ENCODE data around the gene L3MBTL1.
"Not testable (repeated sequence)": the region's sequence is repeated elsewhere in the genome, so short reads cannot be mapped to it uniquely, and the experiment has no call there.

Gene L3MBTL1

DNA sequence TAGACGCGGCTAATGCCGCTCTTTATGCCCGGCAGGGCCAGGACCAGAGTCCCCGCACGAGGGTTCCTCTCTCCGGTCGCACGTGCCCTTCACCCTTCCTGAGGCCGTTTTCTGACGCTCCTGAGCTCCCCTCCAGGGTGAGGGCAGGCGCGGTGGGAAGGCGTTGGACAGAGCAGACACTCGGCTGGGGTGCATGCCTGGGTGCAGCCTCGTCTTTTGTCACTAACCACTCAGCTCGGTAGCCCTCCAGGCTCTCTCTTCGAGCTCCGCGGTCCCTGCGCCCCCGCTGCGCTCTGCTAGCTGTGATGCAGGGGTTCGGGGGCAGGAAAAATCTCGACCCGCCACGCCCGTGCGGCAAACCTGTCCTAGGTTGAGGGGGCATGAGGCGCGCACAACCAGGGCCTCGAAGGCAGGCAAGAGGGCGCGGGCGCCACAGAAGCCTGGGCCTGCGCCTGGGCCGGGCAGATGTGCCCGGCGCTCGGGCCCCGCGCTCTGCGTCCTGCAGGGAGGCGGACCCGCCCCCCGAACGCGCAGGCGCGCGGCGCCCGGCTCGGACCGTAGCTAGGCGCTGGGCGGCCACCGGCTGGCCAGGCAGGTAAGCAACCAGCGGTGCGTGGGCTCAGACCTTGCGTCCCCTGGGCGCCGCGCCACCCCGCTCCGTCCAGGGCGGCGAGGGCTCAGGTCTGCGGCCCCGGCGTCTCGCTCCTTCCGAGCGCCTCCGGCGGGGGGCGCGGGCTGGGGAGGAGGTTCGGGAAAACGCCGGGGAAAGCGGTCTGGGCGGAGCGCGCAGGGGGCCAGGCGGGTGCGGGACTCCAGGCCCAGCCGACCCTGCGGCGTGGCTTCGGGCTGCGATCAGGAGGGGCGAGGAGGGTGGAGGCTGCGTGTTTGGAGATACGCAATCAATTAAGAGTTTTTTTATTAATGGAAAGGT lies at the start of gene L3MBTL1:
L3MBTL1 (plus strand) TSS at position 548 of the 931 bp plus-strand sequence. CDS start 5,807 bp downstream, outside the sequence.
- DNase-seq (ENCODE audit: low spot score), result no peak

DNA sequence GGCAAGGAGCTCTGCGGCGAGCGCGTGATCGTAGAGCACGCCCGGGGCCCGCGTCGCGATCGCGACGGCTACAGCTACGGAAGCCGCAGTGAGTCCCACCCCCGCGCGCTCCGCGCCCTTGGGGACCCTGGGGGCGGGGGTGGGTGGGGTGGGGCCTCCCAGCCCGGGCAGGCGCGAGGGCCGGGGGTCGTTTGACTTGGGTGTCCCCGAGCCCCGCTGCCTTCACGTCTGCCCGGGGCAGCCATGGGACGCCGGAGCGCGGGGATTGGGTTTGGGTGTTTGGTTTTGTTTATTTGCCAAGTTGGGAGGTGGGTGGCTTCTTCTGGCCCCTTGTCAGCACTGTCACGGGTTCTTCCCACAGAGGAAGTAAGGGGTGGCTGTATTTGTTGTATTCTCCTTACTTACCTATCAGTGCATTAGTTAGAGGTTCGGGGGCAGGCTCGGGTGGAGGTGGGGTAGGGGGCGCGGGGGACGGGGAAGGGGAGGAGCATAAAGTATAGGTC lies 49.0 kb upstream of the L3MBTL1 start:
- peak; percentile 71 for DNase-seq (ENCODE audit: low spot score)

DNA sequence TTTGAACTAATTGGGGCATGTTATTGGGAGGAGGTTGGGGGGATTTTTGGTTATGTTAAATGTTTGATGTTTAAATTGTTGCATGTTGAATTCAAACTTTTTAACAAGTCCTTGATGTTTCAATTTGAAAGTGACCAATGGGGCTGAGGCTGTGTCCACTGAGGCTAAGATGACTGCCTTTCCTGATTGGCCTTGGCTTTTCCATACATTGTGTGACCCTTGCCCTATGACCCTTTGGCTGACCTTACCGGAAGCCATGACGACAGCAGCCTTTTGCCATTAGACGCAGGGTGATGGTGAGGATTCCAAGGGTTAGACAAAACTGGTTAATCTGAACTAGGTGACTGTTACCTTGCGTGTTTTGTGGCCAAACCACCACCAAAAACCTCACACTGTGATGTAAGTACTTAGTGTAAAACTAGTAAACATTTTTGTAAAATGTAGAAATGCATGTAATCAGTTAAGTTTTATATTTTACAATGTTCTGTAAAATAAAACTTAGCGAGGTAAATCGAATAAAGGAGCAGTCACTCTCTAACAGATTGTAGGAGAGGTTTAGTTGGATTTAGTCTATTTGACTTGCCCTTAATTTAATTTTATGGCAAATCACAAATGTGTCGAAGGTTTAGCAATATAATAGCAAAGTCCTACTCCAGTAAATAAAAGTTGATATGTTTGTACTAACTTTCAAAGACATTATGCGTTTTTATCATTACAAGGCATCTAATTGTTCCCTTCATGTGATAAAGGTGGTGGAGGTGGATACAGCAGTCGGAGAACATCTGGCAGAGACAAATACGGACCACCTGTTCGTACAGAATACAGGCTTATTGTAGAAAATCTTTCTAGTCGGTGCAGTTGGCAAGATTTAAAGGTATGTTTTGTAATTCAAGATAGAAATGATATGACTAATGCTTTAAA lies 48.2 kb upstream of the L3MBTL1 start:
- no peak for DNase-seq (ENCODE audit: low spot score)

DNA sequence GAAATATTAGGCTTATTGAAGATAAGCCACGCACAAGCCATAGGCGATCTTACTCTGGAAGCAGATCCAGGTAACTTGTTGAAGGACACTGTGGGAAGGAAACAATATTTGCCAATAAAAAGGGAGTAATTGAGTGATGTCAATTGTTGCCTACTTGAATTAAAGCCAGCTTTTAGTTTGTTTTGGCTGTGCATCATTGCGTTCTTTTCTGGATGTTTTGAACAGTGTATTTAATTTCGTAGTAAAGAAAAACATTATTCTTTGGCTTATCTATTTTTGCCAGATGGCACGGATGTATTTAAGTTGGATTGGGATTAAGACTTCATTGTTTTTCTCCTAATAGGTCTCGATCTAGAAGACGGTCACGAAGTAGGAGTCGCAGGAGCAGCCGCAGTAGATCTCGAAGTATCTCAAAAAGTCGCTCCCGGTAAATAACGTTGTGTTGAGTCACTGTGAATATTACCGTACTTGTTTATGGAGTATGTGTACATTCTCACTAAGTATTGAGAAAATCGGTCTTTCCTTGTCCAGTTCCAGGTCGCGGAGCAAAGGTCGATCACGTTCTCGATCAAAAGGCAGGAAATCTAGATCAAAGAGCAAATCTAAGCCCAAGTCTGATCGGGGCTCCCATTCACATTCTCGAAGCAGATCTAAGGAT lies 47.2 kb upstream of the L3MBTL1 start:
- DNase-seq (ENCODE audit: low spot score), result no peak

DNA sequence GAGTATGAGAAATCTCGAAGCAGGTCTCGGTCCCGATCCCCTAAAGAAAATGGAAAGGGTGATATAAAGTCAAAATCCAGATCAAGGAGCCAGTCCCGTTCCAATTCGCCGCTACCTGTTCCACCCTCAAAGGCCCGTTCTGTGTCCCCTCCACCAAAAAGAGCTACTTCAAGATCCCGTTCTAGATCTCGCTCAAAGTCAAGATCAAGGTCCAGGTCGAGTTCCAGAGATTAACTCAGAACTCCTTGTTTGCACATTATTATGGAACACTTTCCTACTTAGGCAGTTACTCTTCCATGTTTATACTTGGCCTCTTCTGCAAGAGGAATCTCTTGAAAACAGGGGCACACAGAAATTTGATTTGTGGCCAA lies 46.7 kb upstream of the L3MBTL1 start:
- peak; percentile 35 for DNase-seq (ENCODE audit: low spot score)

DNA sequence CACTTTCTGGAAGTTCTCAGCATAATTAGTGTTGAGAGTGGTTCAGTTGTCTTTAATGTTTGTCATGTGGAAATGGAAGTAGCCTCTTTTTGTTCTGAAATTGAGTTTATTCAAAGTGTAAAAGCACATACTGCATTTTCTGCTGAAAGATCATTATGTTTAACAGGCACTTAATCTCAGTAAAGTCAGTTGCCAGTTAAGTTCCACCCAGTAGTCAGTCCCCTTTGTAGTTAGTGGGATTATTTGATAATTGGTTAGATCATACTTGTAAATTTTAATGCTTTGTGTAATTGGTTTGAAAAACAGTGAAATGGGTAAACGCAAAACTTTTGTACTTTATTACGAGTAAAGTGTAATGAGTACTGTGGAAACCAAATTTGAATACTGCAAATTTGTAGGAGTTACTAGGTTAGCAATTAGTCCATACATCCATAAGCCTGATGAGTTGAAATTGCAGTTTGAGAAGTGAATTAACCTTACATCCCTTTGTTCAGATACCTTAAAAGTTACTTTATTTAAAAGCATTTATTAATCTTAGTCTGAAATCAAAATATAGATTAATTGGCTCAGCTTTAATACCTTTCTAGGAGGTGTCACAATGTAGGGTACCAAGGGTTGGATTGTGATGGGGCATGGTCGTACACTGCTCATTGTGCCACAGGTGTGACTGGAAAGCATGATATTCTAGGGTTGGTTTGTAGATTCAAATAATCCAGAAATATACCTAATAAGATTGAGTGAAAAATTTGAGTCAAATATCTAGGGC lies 45.4 kb upstream of the L3MBTL1 start:
- no peak for DNase-seq (ENCODE audit: low spot score)

DNA sequence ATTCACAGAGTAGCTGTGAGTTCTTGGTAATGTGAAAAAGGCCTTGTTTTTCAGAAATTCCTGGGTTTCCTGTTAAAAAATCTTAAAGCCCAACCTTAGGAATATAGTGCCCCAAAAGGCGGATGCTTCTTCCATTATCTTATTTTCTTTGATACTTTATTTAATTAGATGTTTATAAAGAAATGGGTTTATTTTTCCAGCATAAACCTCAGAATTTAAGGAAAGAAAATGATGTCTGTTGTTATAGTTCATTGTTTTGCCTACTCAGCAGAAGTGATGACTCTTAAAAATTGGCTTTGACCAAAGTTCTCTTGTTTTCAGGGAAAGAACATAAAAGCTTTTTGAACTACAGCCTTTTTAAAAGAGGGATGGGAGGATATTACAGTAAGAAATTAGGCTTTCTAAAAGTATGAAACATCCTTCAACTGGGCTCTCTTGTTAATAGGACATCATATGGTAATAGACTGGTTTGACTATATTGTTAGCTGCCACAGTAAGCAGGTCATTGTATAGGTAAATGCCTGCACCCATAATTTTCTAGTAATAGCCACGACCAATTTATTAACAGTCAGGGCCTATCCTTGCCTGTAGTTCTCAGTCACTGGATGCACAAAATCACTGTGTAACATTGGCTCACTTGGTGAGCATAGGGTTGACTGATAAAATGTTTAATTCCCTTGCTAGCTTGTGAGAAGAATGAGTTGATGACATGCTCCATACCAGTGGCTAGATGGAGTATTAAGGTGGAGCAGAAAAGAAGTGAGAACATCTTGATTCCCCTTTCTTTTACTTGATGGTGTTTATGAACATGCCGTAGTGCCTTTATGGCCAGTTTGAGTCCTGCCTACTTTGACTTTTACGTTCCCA lies 44.6 kb upstream of the L3MBTL1 start:
- DNase-seq (ENCODE audit: low spot score), result peak; percentile 46

DNA sequence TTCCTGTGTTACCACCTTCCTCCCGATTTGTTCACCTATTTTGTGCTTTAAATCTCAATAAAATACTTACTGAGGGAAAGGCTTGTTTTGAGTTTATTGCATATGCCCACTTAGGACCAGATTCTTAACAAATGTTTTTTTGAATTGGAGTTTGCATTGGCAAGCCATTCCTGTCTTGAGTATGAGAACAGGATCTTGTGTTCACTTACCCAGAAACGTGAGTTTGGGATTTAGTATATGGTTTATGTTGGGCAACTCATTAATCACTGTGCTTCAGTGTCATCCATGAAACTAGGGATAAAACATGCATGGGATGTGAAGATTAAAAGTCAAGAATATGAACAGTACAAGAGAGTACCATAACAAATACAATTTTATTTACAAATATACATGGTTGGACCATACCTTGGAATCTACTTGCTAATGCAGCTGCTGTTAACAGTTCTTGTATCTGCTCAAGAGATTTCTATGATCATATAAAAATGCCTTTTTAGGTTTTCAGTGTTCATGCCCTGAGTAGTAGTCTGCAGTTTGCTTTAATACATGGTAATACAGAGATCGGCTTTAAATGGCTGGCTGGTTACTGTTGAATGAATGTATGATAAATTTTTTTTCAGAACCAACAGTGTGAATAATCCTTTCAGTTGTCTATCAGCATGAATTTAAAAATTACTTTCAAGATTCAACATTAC lies 43.8 kb upstream of the L3MBTL1 start:
- peak; percentile 42 for DNase-seq (ENCODE audit: low spot score)

DNA sequence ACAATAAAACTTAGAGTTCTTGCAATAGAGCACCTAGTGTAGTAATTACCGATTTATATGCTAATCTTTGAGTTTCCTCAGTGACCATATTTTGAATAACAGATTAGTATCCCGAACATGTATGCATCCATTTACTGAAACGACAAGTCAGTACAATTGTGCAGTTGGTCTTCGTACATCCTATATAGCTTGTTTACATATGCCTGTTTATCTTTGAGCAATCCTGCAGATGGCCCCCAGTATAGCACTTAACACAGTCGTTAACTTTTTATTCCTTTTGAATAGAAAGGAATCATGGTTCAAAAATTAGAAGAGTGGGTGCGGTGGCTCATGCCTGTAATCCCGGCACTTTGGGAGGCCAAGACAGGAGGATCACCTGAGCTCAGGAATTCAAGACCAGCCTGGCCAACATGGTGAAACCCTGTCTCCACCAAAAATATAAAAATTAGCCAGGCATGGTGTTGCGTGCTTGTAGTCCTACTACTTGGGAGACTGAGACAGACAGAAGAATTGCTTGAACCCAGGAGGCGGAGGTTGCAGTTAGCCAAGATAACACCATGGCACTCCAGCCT lies 43.2 kb upstream of the L3MBTL1 start:
- peak; percentile 41 for DNase-seq (ENCODE audit: low spot score)

DNA sequence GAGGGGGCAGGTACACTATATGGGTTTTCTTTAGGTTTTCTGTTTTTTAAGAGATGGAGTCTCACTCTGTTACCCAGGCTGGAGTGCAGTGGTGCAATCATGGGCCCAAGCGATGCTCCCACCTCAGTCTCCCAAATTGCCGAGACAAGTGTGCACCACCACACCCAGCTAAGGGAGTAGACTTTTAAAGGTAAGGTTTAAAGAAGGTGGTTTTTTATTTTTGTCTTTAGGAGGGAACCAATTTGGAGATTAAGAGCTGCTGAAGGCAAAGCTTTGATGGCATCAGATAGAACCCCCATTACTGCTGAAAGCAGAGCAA lies 41.9 kb upstream of the L3MBTL1 start:
- no peak for DNase-seq (ENCODE audit: low spot score)

DNA sequence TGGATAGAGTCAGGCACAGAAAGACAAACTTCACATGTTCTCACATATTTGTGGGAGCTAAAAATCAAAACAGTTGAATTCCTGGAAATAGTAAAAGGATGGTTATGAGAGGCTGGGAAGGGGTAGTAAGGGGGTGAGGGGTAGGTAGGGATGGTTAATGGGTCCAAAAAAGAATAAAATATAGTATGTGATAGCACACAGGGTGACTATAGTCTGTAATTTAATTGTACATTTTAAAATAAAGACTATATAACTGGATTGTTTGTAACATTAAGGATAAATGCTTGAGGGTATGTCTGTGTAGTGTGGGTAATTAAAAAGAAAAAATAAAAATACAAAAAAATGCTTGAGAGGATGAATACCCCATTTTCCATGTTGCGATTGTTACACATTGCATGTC lies 39.9 kb upstream of the L3MBTL1 start:
- DNase-seq (ENCODE audit: low spot score), result no peak

DNA sequence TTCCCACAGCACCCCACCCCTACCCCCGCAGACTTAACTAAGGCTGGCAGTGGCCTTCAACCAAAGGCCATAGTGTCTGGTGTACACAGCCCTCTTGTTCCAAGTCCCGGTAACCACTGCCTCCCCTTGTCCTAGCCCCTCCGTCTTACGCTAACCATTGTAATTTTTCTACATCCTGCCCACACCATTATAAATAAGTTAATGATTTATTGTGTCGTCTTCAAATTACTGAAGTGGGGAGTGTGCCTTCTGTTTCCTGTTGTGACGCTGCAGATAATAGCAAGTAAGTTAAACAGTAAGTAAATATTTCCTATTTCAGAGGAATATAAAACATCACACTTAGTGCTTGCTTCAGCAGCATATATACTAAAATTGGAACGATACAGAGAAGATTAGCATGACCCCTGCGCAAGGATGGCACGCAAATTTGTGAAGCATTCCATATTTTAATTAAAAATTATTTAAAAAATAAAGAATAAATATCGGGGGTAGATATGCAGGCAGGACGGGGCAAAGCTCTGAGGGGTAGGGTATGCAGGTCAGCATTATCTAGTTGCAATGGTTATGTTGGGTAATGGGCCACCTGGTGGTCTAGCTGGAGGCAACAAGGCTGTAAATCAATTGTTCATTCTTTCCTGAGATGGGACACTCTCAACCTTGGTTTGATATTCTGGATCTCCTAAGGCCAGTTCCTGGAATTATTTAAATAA lies 34.7 kb upstream of the L3MBTL1 start:
- no peak for DNase-seq (ENCODE audit: low spot score)

DNA sequence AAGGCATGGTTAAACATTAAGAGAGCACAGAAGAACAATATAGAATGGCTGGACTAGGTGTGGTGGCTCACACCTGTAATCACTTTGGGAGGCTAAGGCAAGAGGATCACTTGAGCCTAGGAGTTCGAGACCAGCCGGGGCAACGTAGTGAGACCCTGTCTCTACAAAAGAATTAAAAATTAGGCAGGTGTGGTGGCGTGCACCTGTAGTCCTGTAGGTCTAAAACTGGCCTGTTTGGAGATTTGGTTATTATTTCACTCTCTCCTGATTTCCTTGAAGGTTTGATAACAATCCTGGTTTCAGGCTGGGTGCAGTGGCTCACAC lies 34.2 kb upstream of the L3MBTL1 start:
- no peak for DNase-seq (ENCODE audit: low spot score)

DNA sequence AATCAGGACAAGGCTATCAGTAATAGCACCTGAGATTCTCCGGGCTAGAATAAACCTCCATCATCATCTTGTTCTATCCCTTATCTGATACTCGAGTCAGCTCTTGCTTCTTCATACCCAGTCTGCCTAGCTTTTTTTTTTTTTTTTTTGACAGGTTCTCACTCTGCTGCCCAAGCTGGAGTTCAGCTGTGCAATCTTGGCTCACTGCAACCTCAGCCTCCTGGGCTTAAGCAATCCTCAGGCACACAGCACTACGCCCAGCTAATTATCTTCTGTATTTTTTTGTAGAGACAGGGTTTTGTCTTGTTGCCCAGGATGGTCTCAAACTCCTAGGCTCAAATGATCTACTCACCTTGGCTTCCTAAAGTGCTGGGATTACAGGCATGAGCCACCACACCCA lies 30.3 kb upstream of the L3MBTL1 start:
- DNase-seq (ENCODE audit: low spot score), result no peak

DNA sequence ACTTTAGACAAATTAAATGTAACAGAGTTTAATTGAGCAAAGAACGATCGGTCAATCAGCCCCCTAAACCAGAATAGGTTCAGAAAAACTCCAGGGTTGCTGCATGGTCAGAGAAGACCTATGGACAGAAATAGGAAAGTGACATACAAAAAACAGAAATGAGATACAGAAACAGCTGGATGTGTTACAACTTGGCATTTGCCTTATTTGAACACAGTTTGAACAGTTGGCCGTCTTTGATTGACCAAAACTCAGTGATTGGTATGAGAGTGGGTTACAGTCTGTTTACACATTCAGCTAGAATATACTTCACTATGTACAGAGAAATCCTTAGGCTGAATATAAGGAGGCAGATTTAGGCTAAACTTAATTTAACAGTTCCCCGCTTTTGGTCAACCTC lies 29.9 kb upstream of the L3MBTL1 start:
- DNase-seq (ENCODE audit: low spot score), result no peak

DNA sequence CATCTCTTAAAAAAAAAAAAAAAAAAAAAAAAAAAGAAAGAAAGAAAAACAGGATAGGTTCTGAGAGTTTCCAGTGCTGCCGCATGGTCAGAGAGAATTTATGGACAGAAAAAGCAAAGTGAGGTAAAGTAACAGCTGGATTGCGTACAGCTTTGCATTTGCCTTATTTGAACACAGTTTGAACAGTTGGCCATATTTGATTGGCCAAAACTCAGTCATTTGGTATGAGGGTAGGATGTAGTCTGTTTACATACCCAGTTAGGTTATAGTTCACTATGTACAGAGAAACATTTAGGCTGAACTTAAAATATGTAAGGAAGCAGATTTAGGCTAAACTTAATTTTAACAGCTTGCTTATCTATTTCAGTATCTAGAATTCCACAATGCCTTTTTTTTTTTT lies 17.5 kb upstream of the L3MBTL1 start:
- DNase-seq (ENCODE audit: low spot score), result no peak

DNA sequence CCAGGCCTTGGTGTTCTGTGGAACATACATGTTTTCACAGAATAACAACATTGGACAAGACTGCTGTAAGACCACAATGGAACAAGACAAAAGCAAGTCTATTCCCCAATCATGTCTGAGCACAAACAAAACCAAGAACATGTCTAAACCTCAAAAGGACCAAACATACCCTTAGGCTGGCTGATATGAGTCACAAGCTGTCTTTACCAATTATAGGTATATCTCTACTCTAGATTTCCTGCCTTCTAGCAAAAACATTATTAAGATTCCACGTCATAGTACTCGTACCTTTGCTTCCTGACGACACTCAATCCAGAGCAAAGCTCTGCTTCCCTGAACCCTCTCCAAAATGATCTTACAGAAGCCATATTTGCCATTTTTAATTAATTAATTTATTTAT lies 15.4 kb upstream of the L3MBTL1 start:
- DNase-seq (ENCODE audit: low spot score), result no peak

DNA sequence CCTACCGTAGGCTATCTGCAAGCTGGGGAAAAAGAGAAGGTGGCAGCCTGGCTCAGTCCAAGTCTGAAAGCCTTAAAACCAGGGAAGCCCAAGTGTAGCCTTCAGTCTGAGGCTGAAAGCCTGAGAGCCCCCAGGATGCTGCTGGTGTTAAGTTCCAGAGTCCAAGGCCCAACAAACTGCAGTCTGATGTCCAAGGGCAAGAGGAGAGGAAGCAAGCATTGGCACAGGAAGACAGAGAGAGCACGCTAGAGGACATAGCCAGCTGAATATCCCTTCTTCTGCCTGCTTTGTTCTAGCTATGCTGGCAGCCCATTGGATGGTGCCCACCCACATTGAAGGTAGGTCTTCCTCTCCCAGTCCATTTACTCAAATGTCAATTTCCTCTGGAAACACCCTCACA lies 12.1 kb upstream of the L3MBTL1 start:
- DNase-seq (ENCODE audit: low spot score), result no peak

DNA sequence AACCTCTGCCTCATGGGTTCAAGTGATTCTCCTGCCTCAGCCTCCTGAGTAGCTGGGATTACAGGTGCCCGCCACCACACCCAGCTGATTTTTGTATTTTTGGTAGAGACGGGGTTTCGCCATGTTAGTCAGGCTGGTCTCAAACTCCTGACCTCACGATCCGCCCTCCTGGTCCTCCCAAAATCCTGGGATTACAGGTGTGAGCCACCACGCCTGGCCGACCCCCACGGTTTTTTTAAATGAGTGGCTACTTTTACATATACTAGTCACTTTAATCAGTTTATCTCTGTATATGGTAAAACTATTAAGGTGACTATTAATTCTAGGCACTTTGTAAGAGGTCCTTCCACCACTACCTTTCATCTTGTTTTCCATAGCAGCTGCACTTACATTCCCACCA lies 5.5 kb upstream of the L3MBTL1 start:
- DNase-seq (ENCODE audit: low spot score), result not testable (repeated sequence)
